Psoas muscle (tissue), 8 donors: ENCODE results near the gene ATOH8. TPM values are rescaled to one million over a fixed set of nuclear protein-coding genes. Genes with fewer than 3 reads are reported as not detected.
A peak's percentile ranks its signal among the peaks of the same experiment; 100 is the strongest.

Experiments used
- ATAC-seq, 4 donors: fragments of 200-7000 bp; cut with Tn5 transposase; one replicate each; pipeline ENCODE4 v1.9.1; 2020; ENCODE audit warnings: moderate library complexity in 3 of 4, mild to moderate bottlenecking in 2 of 4
- DNase-seq, 2 donors: peaks; one replicate each; pipeline ENCODE4 v3.0.0-alpha.2; 2020
- H3K27ac ChIP-seq: fragments of 200-600 bp; one replicate; pipeline ENCODE4 v1.8.0; 2022
- H3K27me3 ChIP-seq, 3 donors: fragments of 200-600 bp in 1 of 3; one replicate each; pipeline versions ENCODE4 v1.6.1 to v1.8.0; 2013 to 2022; ENCODE audit warnings: low read length in 2 of 3, mild to moderate bottlenecking in 2 of 3, moderate library complexity in 1 of 3; ENCODE audit not compliant: insufficient read depth in 3 of 3
- H3K36me3 ChIP-seq, 2 donors: fragments of 200-600 bp in 1 of 2; one replicate each; pipeline versions ENCODE4 v1.6.1 to v1.8.0; 2013 to 2022; ENCODE audit warnings: low read depth in 1 of 2, mild to moderate bottlenecking in 1 of 2, moderate library complexity in 1 of 2; ENCODE audit not compliant: insufficient read depth in 1 of 2
- H3K4me1 ChIP-seq: fragments of 200-600 bp; one replicate; pipeline ENCODE4 v1.8.0; 2022
- H3K4me3 ChIP-seq: fragments of 200-600 bp; one replicate; pipeline ENCODE4 v1.8.0; 2022; ENCODE audit warnings: mild to moderate bottlenecking
- H3K9me3 ChIP-seq: fragments of 200-600 bp; one replicate; pipeline ENCODE4 v1.8.0; 2022
- WGBS, 3 donors: extraction: QIAGEN DNeasy Blood & Tissue Kit; methylation state at CpG; one replicate each; pipeline versions ENCODE4 v1.1.6 to v1.1.7; 2013; 5-methylcytosine and 5-hydroxymethylcytosine counted together
- intact Hi-C, 2 donors: fragments of 100-400 bp; cut with DNase I; formaldehyde crosslinking; loops; one replicate each; pipeline versions ENCODE4 v1.11.0 to v1.14.2; 2022
- polyA plus RNA-seq, 3 donors: library from polyadenylated mRNA; stranded (reverse); fragments of 200-250 nt; gene quantifications; one replicate each; pipeline ENCODE4 v1.2.3, GENCODE V29; 2013
- total RNA-seq, 4 donors: library from RNA; stranded (reverse); fragmentation: NEBNext Ultra II Directional in 2 of 4; extraction: Animal tissue kit (Norgen Biotek cat#: 25700) in 2 of 4; gene quantifications; one replicate each; pipeline versions ENCODE4 v1.2.1 to v1.2.4, GENCODE V29; 2021 to 2023
- TF ChIP-seq, protein P1 (sequence below): fragments of 200-600 bp; IDR thresholded peaks from one replicate; pipeline ENCODE4 v1.8.0; 2022; ENCODE audit warnings: antibody characterized with exemption
- donor health status: healthy with polysubstance abuse.
- donor health status: DM: no; HTN: no; CAD: no; lungs with moderate emphysema.
- donor health status: Bipolar disorder and iron deficiency.
- donor health status: healthy.
- donor health status: DM: yes; HTN: yes; CAD: no.
- donor health status: DM: no; HTN: no; CAD: no.
- donor health status: DM: no; HTN: no; CAD: no.
- donor health status: DM: yes; HTN: yes; CAD: no.

Gene ATOH8
- total and polyA plus RNA-seq, 7 donors: 22.0 to 82.1 (median 59.4) TPM

DNA sequence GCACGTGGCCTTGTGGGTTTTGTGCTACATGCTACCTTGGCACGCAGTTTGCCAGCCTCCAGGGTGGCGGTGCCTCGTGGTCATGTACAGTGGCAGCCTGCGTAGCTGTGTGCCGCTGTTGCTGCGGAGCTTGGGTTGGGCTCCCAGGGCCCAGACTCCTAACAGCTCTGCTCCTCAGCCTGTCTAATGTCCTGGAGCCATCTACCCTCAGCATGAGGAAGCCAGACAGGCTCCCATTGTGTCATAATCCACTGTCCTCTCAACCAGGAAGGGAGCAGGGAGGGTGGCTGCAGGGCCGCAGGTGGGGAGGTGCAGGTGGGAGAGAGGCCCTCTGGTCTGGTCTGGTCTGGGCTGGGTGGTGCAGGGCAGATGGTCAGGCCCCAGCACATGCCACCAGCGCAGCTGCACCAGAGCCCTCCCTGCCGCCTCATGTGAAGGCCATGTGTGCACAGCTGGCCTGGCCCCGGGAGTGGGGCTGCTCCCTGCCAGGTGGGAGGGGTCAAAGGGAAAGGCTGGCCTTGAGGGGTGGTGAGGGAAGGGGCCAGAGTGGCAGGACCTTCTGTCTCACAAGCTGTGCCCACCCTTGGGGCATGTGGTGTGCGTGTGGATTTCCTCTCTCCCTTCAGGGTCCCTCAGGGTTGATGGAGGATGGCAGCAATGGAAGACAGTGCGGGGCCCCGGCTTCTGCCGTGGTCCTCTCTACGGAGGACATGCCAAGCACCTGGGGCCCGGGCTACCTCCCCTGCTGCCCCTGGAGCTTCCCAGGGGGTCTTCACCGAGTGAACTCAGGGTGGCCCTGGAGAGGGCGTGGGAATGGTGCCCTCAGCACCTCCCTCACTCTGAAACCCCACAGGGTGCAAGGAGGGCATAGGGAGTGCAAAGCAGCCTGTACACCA, 4.8 kb downstream of the ATOH8 start:
- no peak for DNase-seq
- ATAC-seq: peak in 2 of 4 donors; percentile 28 to 44

DNA sequence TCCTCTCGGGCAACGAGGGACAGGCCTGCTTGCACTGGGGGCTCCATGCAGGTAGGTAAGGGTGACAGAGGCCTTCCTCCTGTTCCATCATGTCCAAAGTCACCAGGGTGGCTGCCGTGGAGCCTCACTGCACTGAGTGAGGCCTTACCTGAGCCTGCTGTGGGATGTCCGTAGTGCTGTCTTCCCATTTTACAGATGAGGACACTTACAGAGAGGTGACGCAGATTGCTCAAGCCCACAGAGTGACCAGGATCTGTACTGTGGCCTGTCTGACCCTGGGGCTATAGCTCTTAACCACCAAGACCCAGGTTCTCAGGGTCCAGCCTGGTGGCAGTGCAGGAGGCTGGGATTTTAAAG, 5.4 kb downstream of the ATOH8 start:
- intact Hi-C loops: no loop called here
- H3K36me3 ChIP-seq: peaks cover 0 to 29% of the 10 kb centered on the region in 2 donors

More for the DNA sequence above, 4.8 kb downstream of the ATOH8 start:
- Histone ChIP-seq H3K4me3 (peak overlapping the region; percentile 28), H3K4me1 (peaks cover 51% of the 10 kb centered on the region), H3K27me3 (no peaks in the 10 kb centered on the region), H3K36me3 (peaks cover 0 to 25% of the 10 kb centered on the region in 2 donors), H3K9me3 (no peaks in the 10 kb centered on the region), H3K27ac (no peak overlapping the region)
- WGBS, 3 donors: 54 to 76% (median 64%) methylated on average over 17 to 19 of the region's 19 CpGs
- intact Hi-C loops: no loop called here
- TF ChIP-seq, protein P1, sequence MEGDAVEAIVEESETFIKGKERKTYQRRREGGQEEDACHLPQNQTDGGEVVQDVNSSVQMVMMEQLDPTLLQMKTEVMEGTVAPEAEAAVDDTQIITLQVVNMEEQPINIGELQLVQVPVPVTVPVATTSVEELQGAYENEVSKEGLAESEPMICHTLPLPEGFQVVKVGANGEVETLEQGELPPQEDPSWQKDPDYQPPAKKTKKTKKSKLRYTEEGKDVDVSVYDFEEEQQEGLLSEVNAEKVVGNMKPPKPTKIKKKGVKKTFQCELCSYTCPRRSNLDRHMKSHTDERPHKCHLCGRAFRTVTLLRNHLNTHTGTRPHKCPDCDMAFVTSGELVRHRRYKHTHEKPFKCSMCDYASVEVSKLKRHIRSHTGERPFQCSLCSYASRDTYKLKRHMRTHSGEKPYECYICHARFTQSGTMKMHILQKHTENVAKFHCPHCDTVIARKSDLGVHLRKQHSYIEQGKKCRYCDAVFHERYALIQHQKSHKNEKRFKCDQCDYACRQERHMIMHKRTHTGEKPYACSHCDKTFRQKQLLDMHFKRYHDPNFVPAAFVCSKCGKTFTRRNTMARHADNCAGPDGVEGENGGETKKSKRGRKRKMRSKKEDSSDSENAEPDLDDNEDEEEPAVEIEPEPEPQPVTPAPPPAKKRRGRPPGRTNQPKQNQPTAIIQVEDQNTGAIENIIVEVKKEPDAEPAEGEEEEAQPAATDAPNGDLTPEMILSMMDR: no peak

DNA sequence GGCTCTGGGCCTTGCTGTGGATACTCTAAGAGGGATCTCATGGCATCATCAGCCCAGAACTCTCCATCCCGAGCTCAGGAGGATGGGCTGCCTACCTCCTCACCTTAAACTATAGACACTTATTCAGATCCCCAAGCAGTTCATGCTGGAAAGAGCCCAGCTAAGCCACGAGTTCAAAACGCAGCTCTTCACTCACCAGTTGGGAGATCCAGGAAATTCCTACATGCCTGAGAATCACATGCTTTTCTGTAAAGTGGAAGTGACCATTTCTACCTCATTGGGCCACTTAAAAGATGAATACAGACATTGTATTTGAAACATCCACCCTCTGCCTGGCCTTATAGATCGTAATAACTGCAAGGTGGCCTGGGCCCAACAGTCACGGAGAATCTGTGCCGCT, 6.6 kb downstream of the ATOH8 start:
- 67 to 79% (median 69%) methylated on average over 6 of the region's 6 CpGs for WGBS, 3 donors
- intact Hi-C loops: no loop called here
- DNase-seq (peak in 1 of 2 donors; percentile 26), ATAC-seq (no peak)
- Histone ChIP-seq H3K4me1 (peaks cover 51% of the 10 kb centered on the region), H3K27me3 (no peaks in the 10 kb centered on the region), H3K4me3 (no peak overlapping the region), H3K27ac (no peak overlapping the region), H3K9me3 (no peaks in the 10 kb centered on the region), H3K36me3 (peaks cover 0 to 39% of the 10 kb centered on the region in 2 donors)
- TF ChIP-seq, protein P1: no peak

More for the DNA sequence above, 5.4 kb downstream of the ATOH8 start:
- H3K27ac ChIP-seq: no peak overlapping the region
- ATAC-seq (no peak), DNase-seq (no peak)
- peaks cover 51% of the 10 kb centered on the region for H3K4me1 ChIP-seq
- H3K4me3 ChIP-seq: no peak overlapping the region
- WGBS, 3 donors: 90 to 98% (median 96%) methylated on average over 3 to 5 of the region's 5 CpGs
- no peaks in the 10 kb centered on the region for H3K27me3 ChIP-seq
- TF ChIP-seq, protein P1: no peak
- no peaks in the 10 kb centered on the region for H3K9me3 ChIP-seq

DNA sequence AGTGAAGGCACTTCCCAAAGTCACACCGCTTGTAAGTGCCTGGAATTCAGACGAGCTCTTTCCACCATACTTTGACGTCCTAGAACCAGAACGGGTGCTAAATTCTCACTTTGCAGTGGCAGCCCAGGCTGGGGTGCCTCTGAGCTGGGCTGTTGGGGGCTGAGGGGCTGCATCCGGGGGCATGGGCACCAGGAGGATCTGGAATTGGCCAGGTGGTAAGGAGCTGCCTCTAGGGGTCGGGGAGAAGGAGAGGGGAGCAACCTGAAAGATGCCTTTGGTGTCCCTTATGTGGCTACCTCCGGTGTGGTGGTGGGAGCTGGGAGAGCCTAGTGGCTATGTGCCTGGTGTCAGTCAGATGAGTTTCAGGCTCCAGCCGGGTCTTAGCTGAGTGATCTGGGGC, 7.1 kb downstream of the ATOH8 start:
- 87 to 93% (median 90%) methylated on average over 8 of the region's 8 CpGs for WGBS, 3 donors
- H3K4me3 ChIP-seq: no peak overlapping the region
- DNase-seq: no peak
- H3K36me3 ChIP-seq: peaks cover 0 to 44% of the 10 kb centered on the region in 2 donors
- intact Hi-C loops: no loop called here
- ATAC-seq: no peak
- no peak overlapping the region for H3K27ac ChIP-seq
- H3K27me3 ChIP-seq: no peaks in the 10 kb centered on the region
- no peaks in the 10 kb centered on the region for H3K9me3 ChIP-seq
- H3K4me1 ChIP-seq: peaks cover 51% of the 10 kb centered on the region
- TF ChIP-seq, protein P1: no peak
